Naive thymus-derived CD4-positive, alpha-beta T cell (primary cell): ENCODE results near the gene TEX29. TPM values are rescaled to one million over a fixed set of nuclear protein-coding genes. Genes with fewer than 3 reads are reported as not detected.

Source experiments
- ATAC-seq: fragments of 150-1000 bp; cut with Tn5 transposase; 2 replicates; pipeline ENCODE4 v1.10.0; 2021; ENCODE audit warnings: mild to moderate bottlenecking, moderate library complexity
- CTCF ChIA-PET: fragments of 350-600 bp; sonication (Branson Sonifier 250); formaldehyde crosslinking; loops from one replicate; lab custom pipeline; 2021; ENCODE audit warnings: antibody characterized with exemption; lab: Charles Lee
- POLR2A ChIA-PET: fragments of 350-600 bp; sonication (Branson Sonifier 250); formaldehyde crosslinking; loops from one replicate; lab custom pipeline; 2021; ENCODE audit warnings: antibody characterized with exemption, inconsistent platforms; lab: Charles Lee
- DNase-seq, 9 donors: peaks; one replicate each; pipeline versions ENCODE4 v3.0.0 to v3.0.0-alpha.2; 2020 to 2022; ENCODE audit warnings: mixed read lengths in 1 of 9
- H3K27ac ChIP-seq: one replicate; pipeline ENCODE4 v1.7.0; 2013; ENCODE audit warnings: mild to moderate bottlenecking, low read depth, low read length, moderate library complexity
- H3K27me3 ChIP-seq, 2 donors: one replicate each; pipeline ENCODE4 v1.7.0; 2013; ENCODE audit warnings: low read length in 2 of 2, mild to moderate bottlenecking in 2 of 2, moderate library complexity in 2 of 2; ENCODE audit not compliant: control insufficient read depth in 2 of 2, insufficient read depth in 2 of 2
- H3K36me3 ChIP-seq, 3 experiments: 1 replicate in 2 of 3; 2 replicates in 1 of 3; pipeline ENCODE4 v1.7.0; 2013; ENCODE audit warnings: low read length in 3 of 3, mild to moderate bottlenecking in 3 of 3, moderate library complexity in 1 of 3; ENCODE audit not compliant: insufficient read depth in 3 of 3, control insufficient read depth in 2 of 3
- H3K4me1 ChIP-seq, 2 donors: one replicate each; pipeline ENCODE4 v1.7.0; 2013; ENCODE audit warnings: low read length in 2 of 2, mild to moderate bottlenecking in 2 of 2, moderate library complexity in 1 of 2; ENCODE audit not compliant: control insufficient read depth in 2 of 2, insufficient read depth in 2 of 2
- H3K4me3 ChIP-seq: 2 replicates; pipeline ENCODE4 v1.7.0; 2013; ENCODE audit warnings: mild to moderate bottlenecking, low read length
- H3K9me3 ChIP-seq, 3 experiments: 1 replicate in 2 of 3; 2 replicates in 1 of 3; pipeline ENCODE4 v1.7.0; 2013; ENCODE audit warnings: low read length in 3 of 3; ENCODE audit not compliant: control insufficient read depth in 2 of 3
- H3K27ac Mint-ChIP-seq, 9 donors: one replicate each; pipeline ENCODE4 v1.8.0; 2020 to 2022; ENCODE audit warnings: mixed read lengths in 9 of 9, mild to moderate bottlenecking in 8 of 9, moderate library complexity in 5 of 9, inconsistent platforms in 2 of 9
- H3K27me3 Mint-ChIP-seq, 5 donors: one replicate each; pipeline ENCODE4 v1.8.0; 2021 to 2022; ENCODE audit warnings: mixed read lengths in 5 of 5, mild to moderate bottlenecking in 1 of 5
- H3K36me3 Mint-ChIP-seq, 5 donors: one replicate each; pipeline ENCODE4 v1.8.0; 2020 to 2022; ENCODE audit warnings: mixed read lengths in 5 of 5, mild to moderate bottlenecking in 3 of 5, inconsistent platforms in 1 of 5
- H3K4me1 Mint-ChIP-seq, 7 donors: one replicate each; pipeline ENCODE4 v1.8.0; 2020 to 2022; ENCODE audit warnings: mixed read lengths in 7 of 7, mild to moderate bottlenecking in 3 of 7, inconsistent platforms in 1 of 7
- H3K4me3 Mint-ChIP-seq, 10 donors: one replicate each; pipeline ENCODE4 v1.8.0; 2020 to 2022; ENCODE audit warnings: mild to moderate bottlenecking in 10 of 10, mixed read lengths in 10 of 10, moderate library complexity in 6 of 10, inconsistent platforms in 2 of 10
- H3K9me3 Mint-ChIP-seq, 11 donors: one replicate each; pipeline ENCODE4 v1.8.0; 2020 to 2022; ENCODE audit warnings: mixed read lengths in 11 of 11, mild to moderate bottlenecking in 4 of 11, inconsistent platforms in 1 of 11, moderate library complexity in 1 of 11
- intact Hi-C, 2 donors: fragments of 100-400 bp; cut with micrococcal nuclease; formaldehyde crosslinking; loops; one replicate each; pipeline ENCODE4 v1.15.1; 2023
- polyA plus RNA-seq, 2 donors: library from polyadenylated mRNA; unstranded; fragments of 300-500 nt; fragmentation: Illumina TruSeq; gene quantifications; one replicate each; pipeline ENCODE4 v1.2.3, GENCODE V29; 2021
- total RNA-seq, 6 experiments: library from RNA in 5 of 6; stranded (reverse) in 5 of 6; gene quantifications; 1 replicate in 5 of 6; 2 replicates in 1 of 6; pipeline ENCODE4 v1.2.3 and lab custom pipeline; 2021 to 2026

Gene TEX29
- total and polyA plus RNA-seq, 7 experiments from 2014 or later: 0.34 to 1.5 (median 0.64) TPM; not detected in 2

GRCh38 chr13:111318386-111318785 lies 2.1 kb upstream of the TEX29 start:
- ChIA-PET CTCF (no interaction called here), POLR2A (no interaction called here)
- ATAC-seq (peak; percentile 10), DNase-seq (no peak)
- H3K27me3 ChIP-seq: no peaks in the 10 kb centered on the region
- no peak overlapping the region for H3K27ac ChIP-seq
- Mint-ChIP-seq H3K9me3 (peaks cover 0 to 2% (median 0%) of the 10 kb centered on the region in 11 donors), H3K27ac (no peak overlapping the region), H3K4me3 (no peak overlapping the region), H3K36me3 (peaks cover 0 to 25% (median 11%) of the 10 kb centered on the region in 5 donors), H3K4me1 (peaks cover 0 to 5% (median 0%) of the 10 kb centered on the region in 7 donors), H3K27me3 (no peaks in the 10 kb centered on the region)
- no peak overlapping the region for H3K4me3 ChIP-seq
- intact Hi-C loops: no loop called here
- no peaks in the 10 kb centered on the region for H3K4me1 ChIP-seq
- H3K36me3 ChIP-seq: peaks cover 0 to 7% (median 0%) of the 10 kb centered on the region in 3 experiments
- H3K9me3 ChIP-seq: no peaks in the 10 kb centered on the region

- Histone ChIP-seq H3K27ac (no peak overlapping the region), H3K4me1 (no peaks in the 10 kb centered on the region), H3K27me3 (no peaks in the 10 kb centered on the region), H3K36me3 (peaks cover 0 to 7% (median 0%) of the 10 kb centered on the region in 3 experiments), H3K9me3 (no peaks in the 10 kb centered on the region), H3K4me3 (no peak overlapping the region)
- CTCF ChIA-PET: no interaction called here
- H3K4me1 Mint-ChIP-seq: peaks cover 0 to 12% (median 5%) of the 10 kb centered on the region in 7 donors
- no peaks in the 10 kb centered on the region for H3K27me3 Mint-ChIP-seq
- H3K27ac Mint-ChIP-seq: peak overlapping the region in 1 of 9 donors; percentile 8
- no peaks in the 10 kb centered on the region for H3K9me3 Mint-ChIP-seq
- POLR2A ChIA-PET: no interaction called here
- no peak overlapping the region for H3K4me3 Mint-ChIP-seq
- peaks cover 0 to 22% (median 11%) of the 10 kb centered on the region in 5 donors for H3K36me3 Mint-ChIP-seq
- DNase-seq (no peak), ATAC-seq (no peak)
- intact Hi-C loops: no loop called here
Measured at GRCh38 chr13:111319521-111319920, 921 bp upstream of the TEX29 start.

GRCh38 chr13:111322001-111322915 lies 1.8 kb downstream of the TEX29 start:
- H3K27ac ChIP-seq: no peak overlapping the region
- ChIA-PET CTCF (no interaction called here), POLR2A (no interaction called here)
- no peaks in the 10 kb centered on the region for H3K36me3 ChIP-seq
- peaks cover 0 to 7% (median 0%) of the 10 kb centered on the region in 5 donors for H3K36me3 Mint-ChIP-seq
- DNase-seq: no peak
- H3K27ac Mint-ChIP-seq: no peak overlapping the region
- H3K4me3 ChIP-seq: no peak overlapping the region
- H3K4me1 ChIP-seq: no peaks in the 10 kb centered on the region
- no peaks in the 10 kb centered on the region for H3K27me3 ChIP-seq
- peaks cover 0 to 13% (median 5%) of the 10 kb centered on the region in 7 donors for H3K4me1 Mint-ChIP-seq
- no peaks in the 10 kb centered on the region for H3K9me3 ChIP-seq
- H3K27me3 Mint-ChIP-seq: no peaks in the 10 kb centered on the region
- ATAC-seq: no peak
- intact Hi-C loops: no loop called here
- no peak overlapping the region for H3K4me3 Mint-ChIP-seq
- peaks cover 0 to 1% (median 0%) of the 10 kb centered on the region in 11 donors for H3K9me3 Mint-ChIP-seq

GRCh38 chr13:111322916-111323331 lies 2.5 kb downstream of the TEX29 start:
- H3K4me3 ChIP-seq: no peak overlapping the region
- H3K36me3 ChIP-seq: no peaks in the 10 kb centered on the region
- CTCF ChIA-PET: no interaction called here
- POLR2A ChIA-PET: no interaction called here
- no peaks in the 10 kb centered on the region for H3K27me3 ChIP-seq
- peaks cover 0 to 13% (median 5%) of the 10 kb centered on the region in 7 donors for H3K4me1 Mint-ChIP-seq
- no peak overlapping the region for H3K27ac Mint-ChIP-seq
- H3K27me3 Mint-ChIP-seq: no peaks in the 10 kb centered on the region
- intact Hi-C loops: no loop called here
- no peak overlapping the region for H3K27ac ChIP-seq
- DNase-seq: no peak
- peaks cover 0 to 5% (median 0%) of the 10 kb centered on the region in 5 donors for H3K36me3 Mint-ChIP-seq
- no peak overlapping the region for H3K4me3 Mint-ChIP-seq
- peaks cover 0 to 1% (median 0%) of the 10 kb centered on the region in 11 donors for H3K9me3 Mint-ChIP-seq
- no peaks in the 10 kb centered on the region for H3K9me3 ChIP-seq
- H3K4me1 ChIP-seq: no peaks in the 10 kb centered on the region
- no peak for ATAC-seq

GRCh38 chr13:111323549-111323948 lies 3.1 kb downstream of the TEX29 start:
- ATAC-seq (no peak), DNase-seq (no peak)
- Mint-ChIP-seq H3K27me3 (no peaks in the 10 kb centered on the region), H3K9me3 (peaks cover 0 to 1% (median 0%) of the 10 kb centered on the region in 11 donors), H3K4me1 (peaks cover 0 to 13% (median 5%) of the 10 kb centered on the region in 7 donors), H3K27ac (peak overlapping the region in 3 of 9 donors; percentile 28 to 75 (median 56)), H3K4me3 (peak overlapping the region in 1 of 10 donors; percentile 62), H3K36me3 (peaks cover 0 to 5% (median 0%) of the 10 kb centered on the region in 5 donors)
- H3K36me3 ChIP-seq: no peaks in the 10 kb centered on the region
- no peaks in the 10 kb centered on the region for H3K4me1 ChIP-seq
- CTCF ChIA-PET: interaction anchor here (0.6 kb wide), 1 partner anchor 48 kb away, joined by 3 read pairs; no protein-coding TSS in a partner anchor
- intact Hi-C loops: no loop called here
- POLR2A ChIA-PET: no interaction called here
- no peaks in the 10 kb centered on the region for H3K27me3 ChIP-seq
- H3K27ac ChIP-seq: no peak overlapping the region
- no peaks in the 10 kb centered on the region for H3K9me3 ChIP-seq
- no peak overlapping the region for H3K4me3 ChIP-seq

- DNase-seq: no peak
- ChIA-PET CTCF (interaction anchor here (0.6 kb wide), 1 partner anchor 48 kb away, joined by 3 read pairs; no protein-coding TSS in a partner anchor), POLR2A (no interaction called here)
- Histone ChIP-seq H3K27me3 (no peaks in the 10 kb centered on the region), H3K4me3 (no peak overlapping the region), H3K36me3 (no peaks in the 10 kb centered on the region), H3K9me3 (no peaks in the 10 kb centered on the region), H3K27ac (no peak overlapping the region), H3K4me1 (no peaks in the 10 kb centered on the region)
- Mint-ChIP-seq H3K27ac (peak overlapping the region in 3 of 9 donors; percentile 28 to 75 (median 56)), H3K4me1 (peaks cover 0 to 13% (median 5%) of the 10 kb centered on the region in 7 donors), H3K27me3 (no peaks in the 10 kb centered on the region), H3K4me3 (peak overlapping the region in 1 of 10 donors; percentile 62), H3K36me3 (peaks cover 0 to 5% (median 0%) of the 10 kb centered on the region in 5 donors), H3K9me3 (peaks cover 0 to 1% (median 0%) of the 10 kb centered on the region in 11 donors)
- intact Hi-C loops: no loop called here
- ATAC-seq: no peak
Measured at GRCh38 chr13:111323950-111324651, 3.7 kb downstream of the TEX29 start.
